ENCODE results near the gene ATPAF1. TPM values are rescaled to one million over a fixed set of nuclear protein-coding genes. Genes with fewer than 3 reads are reported as not detected.
A peak's percentile ranks its signal among the peaks of the same experiment; 100 is the strongest.

Gene ATPAF1
- polyA plus RNA-seq, 3 donors, result 95.5 to 111 (median 99.4) TPM

DNA sequence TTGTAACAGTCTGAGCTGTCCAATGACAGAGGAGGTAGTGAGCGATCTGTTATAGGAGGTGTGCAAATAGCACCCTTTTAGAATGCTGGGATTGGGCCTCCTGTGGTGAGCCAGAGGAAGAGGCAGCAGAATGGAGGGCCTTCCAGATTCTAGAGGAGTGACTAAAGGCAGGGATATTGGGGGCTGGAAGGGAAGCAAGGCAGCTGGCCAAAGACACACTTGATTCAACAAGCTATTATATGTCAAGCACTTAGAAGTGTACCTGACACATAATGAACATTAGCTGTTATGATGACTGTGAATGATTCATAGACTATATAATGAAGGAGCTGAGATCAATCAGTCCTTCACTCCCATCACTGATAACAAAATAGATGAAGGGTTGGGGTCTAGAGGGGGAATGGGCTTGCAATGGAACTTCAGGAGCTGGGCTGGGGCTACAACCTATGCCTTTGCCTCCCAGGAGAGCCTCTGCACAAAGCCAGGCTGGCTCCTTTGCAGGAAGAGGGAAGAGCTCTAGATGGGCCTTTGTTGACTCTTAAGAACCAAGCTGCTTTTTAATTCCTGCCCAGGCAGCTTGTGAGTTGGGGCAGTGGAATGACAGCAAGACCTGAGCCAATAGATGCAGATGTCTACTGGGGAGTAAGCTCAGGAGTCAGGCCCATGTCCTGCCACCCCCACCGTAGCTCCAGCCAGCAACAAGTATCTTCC is 61.8 kb downstream of the ATPAF1 start:
- no peak for DNase-seq (ENCODE audit: extremely low read depth in 1 of 11, low read depth in 9 of 11, low spot score in 4 of 11)

- DNase-seq (ENCODE audit: extremely low read depth in 1 of 11, low read depth in 9 of 11, low spot score in 4 of 11), result no peak
Observed at GRCh38 chr1:46605232-46605631, 62.9 kb downstream of the ATPAF1 start.

GRCh38 chr1:46603858-46604549 is 64.2 kb downstream of the ATPAF1 start, which contains the start of gene MKNK1:
Gene MKNK1 (minus strand): TSS chr1:46604268. CDS start chr1:46583327, 20,941 bp downstream.
- DNase-seq (ENCODE audit: extremely low read depth in 1 of 11, low read depth in 9 of 11, low spot score in 4 of 11), result peak; percentile 87 to 96 (median 93)

- DNase-seq (ENCODE audit: extremely low read depth in 1 of 11, low read depth in 9 of 11, low spot score in 4 of 11), result no peak
Observed at GRCh38 chr1:46603481-46603857, 64.7 kb downstream of the ATPAF1 start.

- no peak for DNase-seq (ENCODE audit: extremely low read depth in 1 of 11, low read depth in 9 of 11, low spot score in 4 of 11)
Observed at GRCh38 chr1:46601257-46602007, 66.7 kb downstream of the ATPAF1 start.

- DNase-seq (ENCODE audit: extremely low read depth in 1 of 11, low read depth in 9 of 11, low spot score in 4 of 11), result no peak
Observed at GRCh38 chr1:46599059-46599970, 68.8 kb downstream of the ATPAF1 start.

DNA sequence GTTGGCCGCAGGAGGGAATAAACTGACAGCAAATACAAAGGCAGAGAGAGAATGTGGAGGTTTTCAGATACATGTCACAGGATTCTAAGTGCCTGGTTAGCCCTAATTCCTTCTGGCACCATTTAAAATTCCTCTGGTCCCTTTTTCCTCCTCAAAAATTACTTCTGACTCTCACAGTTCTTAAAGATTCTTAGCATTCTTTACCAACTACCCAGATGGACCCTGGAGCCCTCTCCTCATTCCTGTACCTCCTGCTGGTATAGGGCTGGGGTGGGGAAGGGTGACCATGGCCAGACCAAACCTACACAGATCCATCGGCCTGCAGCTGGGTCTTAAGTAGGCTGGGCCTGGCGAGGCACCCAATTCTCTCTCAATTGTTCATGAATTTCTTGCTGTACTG is 71.3 kb downstream of the ATPAF1 start:
- DNase-seq (ENCODE audit: extremely low read depth in 1 of 11, low read depth in 9 of 11, low spot score in 4 of 11), result no peak

GRCh38 chr1:46596036-46596435 is 72.1 kb downstream of the ATPAF1 start:
- no peak for DNase-seq (ENCODE audit: extremely low read depth in 1 of 11, low read depth in 9 of 11, low spot score in 4 of 11)

DNA sequence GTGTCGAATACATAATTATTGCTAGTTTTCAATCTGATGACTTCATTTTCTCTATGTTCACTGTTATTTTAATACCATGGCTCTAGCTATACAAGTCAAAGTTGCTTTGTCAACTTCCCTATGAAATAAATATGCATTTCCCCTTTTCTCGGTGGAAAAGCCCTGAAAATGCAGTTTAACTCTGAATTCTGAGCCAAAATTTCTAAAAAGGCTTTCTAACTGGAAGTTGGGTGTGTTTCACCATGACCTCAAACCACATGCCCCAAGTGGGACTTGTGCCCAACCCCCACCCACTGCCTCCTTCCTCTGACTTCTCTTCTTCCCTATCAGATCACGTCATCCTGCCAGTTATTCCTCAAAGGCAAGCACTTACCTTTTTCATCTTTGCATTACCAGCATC is 73.0 kb downstream of the ATPAF1 start:
- no peak for DNase-seq (ENCODE audit: extremely low read depth in 1 of 11, low read depth in 9 of 11, low spot score in 4 of 11)

- DNase-seq (ENCODE audit: extremely low read depth in 1 of 11, low read depth in 9 of 11, low spot score in 4 of 11), result no peak
Observed at GRCh38 chr1:46594063-46594462, 74.1 kb downstream of the ATPAF1 start.

- DNase-seq (ENCODE audit: extremely low read depth in 1 of 11, low read depth in 9 of 11, low spot score in 4 of 11), result no peak
Observed at GRCh38 chr1:46592823-46593222, 75.3 kb downstream of the ATPAF1 start.

- no peak for DNase-seq (ENCODE audit: extremely low read depth in 1 of 11, low read depth in 9 of 11, low spot score in 4 of 11)
Observed at GRCh38 chr1:46589529-46589928, 78.6 kb downstream of the ATPAF1 start.

DNA sequence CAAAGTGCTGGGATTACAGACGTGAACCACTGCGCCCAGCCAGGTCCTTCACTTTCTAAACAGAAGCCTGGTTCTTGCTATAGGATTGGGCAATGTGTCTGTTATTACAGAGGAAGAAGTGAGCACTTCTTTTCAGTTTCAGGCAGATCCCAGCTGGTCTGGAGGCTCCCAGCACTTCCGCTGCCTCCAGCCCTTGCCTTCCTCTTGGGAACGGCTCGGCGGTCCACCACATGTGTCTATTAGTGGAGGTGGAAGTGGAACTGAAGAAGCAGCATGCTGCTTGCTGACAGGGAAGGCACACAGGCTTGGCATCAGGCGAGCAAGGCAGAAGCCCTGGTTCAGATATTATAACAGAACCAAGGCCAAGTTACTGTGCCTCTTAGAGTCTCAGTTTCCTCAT is 81.1 kb downstream of the ATPAF1 start:
- DNase-seq (ENCODE audit: extremely low read depth in 1 of 11, low read depth in 9 of 11, low spot score in 4 of 11), result no peak

DNA sequence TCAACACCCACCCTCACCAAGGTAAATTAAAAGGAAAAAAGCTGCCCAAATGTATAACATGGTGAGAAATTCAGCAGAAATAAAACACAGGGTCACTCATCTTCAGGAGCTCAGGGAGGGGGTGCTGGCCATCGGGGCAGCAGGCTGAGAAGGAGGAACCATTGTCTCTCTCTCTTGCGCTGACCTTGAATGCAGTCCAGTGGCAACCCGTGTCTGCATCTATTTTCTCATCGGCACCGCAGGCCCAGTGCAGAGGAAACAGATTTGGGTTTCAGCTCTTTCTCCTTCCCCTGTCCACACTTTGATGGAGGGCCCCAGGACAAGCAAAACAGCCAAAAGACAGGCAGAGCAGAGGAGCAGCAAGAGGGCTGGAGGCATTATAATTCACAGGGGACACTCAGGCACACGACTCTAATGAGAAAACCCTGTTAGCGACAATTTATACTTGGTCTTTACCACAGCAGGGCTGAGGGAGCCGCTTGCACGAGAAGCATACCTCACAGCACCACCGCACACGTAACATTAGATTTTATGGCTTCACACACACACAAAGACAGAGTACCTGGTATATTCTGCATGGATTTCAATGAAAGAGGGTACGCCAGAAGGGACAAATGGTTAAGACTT is 82.7 kb downstream of the ATPAF1 start:
- DNase-seq (ENCODE audit: extremely low read depth in 1 of 11, low read depth in 9 of 11, low spot score in 4 of 11), result no peak

DNA sequence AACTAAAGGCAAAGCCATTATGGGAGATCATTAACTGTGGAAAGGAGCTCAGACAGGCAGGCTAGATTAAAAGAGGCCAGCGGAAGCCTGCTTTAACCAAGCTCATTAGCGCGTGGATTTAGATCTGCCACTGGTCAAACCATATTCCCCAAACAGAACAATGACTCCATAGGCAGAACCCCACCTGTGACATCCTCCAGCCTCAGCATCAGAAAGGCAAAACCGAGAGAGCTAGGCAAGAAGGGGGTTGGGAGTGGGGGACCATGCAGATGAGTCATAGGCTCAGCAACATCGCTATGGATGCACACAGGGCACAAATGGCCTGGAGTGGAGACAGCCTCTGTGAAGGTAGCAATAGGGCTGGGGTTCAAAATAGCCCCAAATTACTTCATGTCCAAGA is 84.7 kb downstream of the ATPAF1 start:
- no peak for DNase-seq (ENCODE audit: extremely low read depth in 1 of 11, low read depth in 9 of 11, low spot score in 4 of 11)

DNA sequence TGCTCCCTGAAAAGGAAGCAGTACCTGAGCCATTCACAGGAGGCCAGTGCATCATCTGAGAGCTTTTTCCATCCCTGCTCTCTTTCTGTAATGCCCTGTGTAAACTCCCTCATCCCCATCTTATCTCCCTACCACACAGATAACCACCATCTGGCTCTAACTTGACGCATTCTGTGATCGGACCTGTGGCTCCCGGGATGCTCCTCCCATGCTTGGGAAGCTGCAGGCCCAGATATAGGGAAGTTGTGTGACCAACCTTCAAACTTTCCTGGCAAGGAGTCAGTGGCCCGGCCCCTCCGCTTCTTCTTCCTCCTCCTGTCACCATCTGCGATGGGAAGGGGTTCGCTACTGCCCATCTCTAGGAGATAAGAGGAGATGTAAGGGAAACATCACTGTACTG is 85.2 kb downstream of the ATPAF1 start:
- no peak for DNase-seq (ENCODE audit: extremely low read depth in 1 of 11, low read depth in 9 of 11, low spot score in 4 of 11)
